Activated T-helper 17 cell treated with anti-CD3 and anti-CD28 coated beads, Interleukin-2, amount 50 U/mL, for 72 hours (primary cell): ENCODE results near the gene SPDYE17. TPM values are rescaled to one million over a fixed set of nuclear protein-coding genes. Genes with fewer than 3 reads are reported as not detected.
"Not testable (repeated sequence)": the region's sequence is repeated elsewhere in the genome, so short reads cannot be mapped to it uniquely, and the experiment has no call there.

Experiments
- ATAC-seq: fragments of 150-1000 bp; cut with Tn5 transposase; replicated peaks from 2 replicates; pipeline ENCODE4 v1.10.0; 2021; ENCODE audit warnings: mild to moderate bottlenecking, moderate library complexity
- H3K27ac Mint-ChIP-seq: one replicate; pipeline ENCODE4 v1.8.0; 2022; ENCODE audit warnings: mixed read lengths
- H3K27me3 Mint-ChIP-seq: one replicate; pipeline ENCODE4 v1.8.0; 2022; ENCODE audit warnings: mixed read lengths
- H3K36me3 Mint-ChIP-seq: one replicate; pipeline ENCODE4 v1.8.0; 2022; ENCODE audit warnings: low read depth, mild to moderate bottlenecking, mixed read lengths
- H3K4me1 Mint-ChIP-seq: one replicate; pipeline ENCODE4 v1.8.0; 2022; ENCODE audit warnings: mixed read lengths
- H3K4me3 Mint-ChIP-seq: one replicate; pipeline ENCODE4 v1.8.0; 2022; ENCODE audit warnings: mild to moderate bottlenecking, mixed read lengths
- H3K9me3 Mint-ChIP-seq: one replicate; pipeline ENCODE4 v1.8.0; 2022; ENCODE audit warnings: mixed read lengths
- total RNA-seq, 2 donors: library from RNA; stranded (reverse); gene quantifications; one replicate each; pipeline ENCODE4 v1.2.3, GENCODE V29; 2022

Gene SPDYE17
- not detected for total RNA-seq

DNA sequence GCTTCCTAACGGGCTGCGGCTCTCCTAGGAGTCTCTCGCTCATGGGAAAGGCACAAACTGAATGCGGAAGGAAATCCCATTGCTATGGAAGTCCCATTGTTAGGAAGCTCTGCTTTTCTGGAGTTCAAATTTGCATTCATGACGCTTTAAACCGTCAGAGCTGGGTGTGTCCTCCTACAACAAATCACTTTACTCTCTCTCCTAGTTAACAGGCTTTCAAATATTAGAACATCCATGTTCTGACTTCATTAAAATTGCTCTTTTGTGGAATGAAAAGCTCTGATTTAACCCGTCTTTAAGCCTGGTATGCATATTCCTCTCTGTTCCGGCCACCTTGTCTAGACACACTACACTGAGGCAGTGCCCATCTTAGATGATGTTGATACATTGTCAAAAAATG is at the start of gene SPDYE17:
SPDYE17 (minus strand) TSS at position 101 of the 400 bp plus-strand sequence. CDS start 1,791 bp downstream, outside the sequence.
- ATAC-seq, H3K27me3 Mint-ChIP-seq, H3K9me3 Mint-ChIP-seq, H3K27ac Mint-ChIP-seq, H3K4me1 Mint-ChIP-seq, H3K4me3 Mint-ChIP-seq, H3K36me3 Mint-ChIP-seq: not testable (repeated sequence)

GRCh38 chr7:77080236-77080635 is 48.1 kb upstream of the SPDYE17 start:
- not testable (repeated sequence) for H3K27me3 Mint-ChIP-seq, ATAC-seq, H3K27ac Mint-ChIP-seq, H3K4me3 Mint-ChIP-seq, H3K9me3 Mint-ChIP-seq, H3K4me1 Mint-ChIP-seq
- peaks cover 21% of the 10 kb centered on the region for H3K36me3 Mint-ChIP-seq

DNA sequence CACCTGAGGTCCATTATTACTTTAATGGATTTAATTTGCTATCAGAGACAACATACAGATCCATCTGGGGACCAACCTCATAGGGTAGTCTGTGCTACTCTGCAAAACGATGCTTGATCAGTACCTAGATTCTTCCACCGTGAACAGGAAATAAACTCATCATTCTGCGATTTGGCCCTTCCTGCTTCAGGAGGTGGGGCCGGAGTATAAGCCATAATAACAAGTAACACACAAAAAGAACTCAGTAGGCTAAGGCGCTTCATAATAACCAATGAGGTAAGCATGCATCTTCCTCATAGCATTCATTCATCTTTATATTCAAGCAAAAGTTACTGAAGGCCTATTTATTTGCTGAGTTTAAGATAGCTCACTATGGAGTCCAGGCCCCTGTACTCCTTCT is 47.5 kb upstream of the SPDYE17 start:
- not testable (repeated sequence) for H3K4me1 Mint-ChIP-seq, H3K9me3 Mint-ChIP-seq, H3K27ac Mint-ChIP-seq, H3K4me3 Mint-ChIP-seq, H3K27me3 Mint-ChIP-seq, ATAC-seq
- H3K36me3 Mint-ChIP-seq, result peaks cover 23% of the 10 kb centered on the region

GRCh38 chr7:77079112-77079511 is 47.0 kb upstream of the SPDYE17 start:
- not testable (repeated sequence) for H3K9me3 Mint-ChIP-seq, ATAC-seq, H3K4me3 Mint-ChIP-seq, H3K27ac Mint-ChIP-seq, H3K4me1 Mint-ChIP-seq, H3K27me3 Mint-ChIP-seq
- H3K36me3 Mint-ChIP-seq, result peaks cover 28% of the 10 kb centered on the region

DNA sequence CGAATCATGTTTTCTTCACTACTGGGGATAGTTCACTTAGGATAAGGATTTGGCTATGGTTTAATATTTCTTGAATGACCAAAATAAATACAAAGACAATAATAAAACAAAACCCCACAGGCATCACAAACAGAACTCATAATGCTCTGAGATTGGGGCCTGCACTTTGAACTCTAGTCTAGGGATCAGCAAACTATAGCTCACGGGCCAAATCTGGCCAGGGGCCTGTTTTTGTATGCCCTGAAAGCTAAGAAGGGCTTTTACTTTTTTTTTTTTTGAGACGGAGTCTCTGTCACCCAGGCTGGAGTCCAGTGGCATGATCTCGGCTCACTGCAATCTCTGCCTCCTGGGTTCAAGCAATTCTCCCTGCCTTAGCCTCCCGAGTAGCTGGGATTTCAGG is 44.9 kb upstream of the SPDYE17 start:
- not testable (repeated sequence) for H3K4me3 Mint-ChIP-seq, H3K9me3 Mint-ChIP-seq, H3K27me3 Mint-ChIP-seq, ATAC-seq, H3K27ac Mint-ChIP-seq, H3K4me1 Mint-ChIP-seq
- H3K36me3 Mint-ChIP-seq, result peaks cover 31% of the 10 kb centered on the region

- not testable (repeated sequence) for H3K4me1 Mint-ChIP-seq, H3K4me3 Mint-ChIP-seq, H3K9me3 Mint-ChIP-seq, ATAC-seq, H3K27me3 Mint-ChIP-seq, H3K27ac Mint-ChIP-seq
- peaks cover 45% of the 10 kb centered on the region for H3K36me3 Mint-ChIP-seq
These were observed 42.7 kb upstream of the SPDYE17 start for GRCh38 chr7:77074786-77075396.

DNA sequence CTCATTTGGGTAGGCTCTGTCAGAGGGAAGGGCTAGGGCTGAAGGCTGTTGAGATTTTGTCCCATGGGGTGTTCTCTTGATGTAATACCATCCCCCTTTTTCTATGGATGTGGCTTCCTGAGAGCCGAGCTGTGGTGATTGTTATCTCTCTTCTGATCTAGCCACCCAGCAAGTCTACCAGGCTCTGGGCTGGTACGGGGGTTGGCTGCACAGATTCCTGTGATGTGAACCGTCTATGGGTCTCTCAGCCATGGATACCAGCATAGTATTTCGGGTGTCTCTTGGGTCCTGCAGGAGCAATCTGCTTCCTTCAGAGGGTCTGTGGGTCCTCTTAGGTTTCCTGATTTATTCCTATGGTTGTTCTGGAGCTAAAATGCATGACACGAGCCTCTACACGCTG is 38.9 kb upstream of the SPDYE17 start:
- ATAC-seq, H3K9me3 Mint-ChIP-seq, H3K27me3 Mint-ChIP-seq, H3K27ac Mint-ChIP-seq, H3K4me3 Mint-ChIP-seq, H3K4me1 Mint-ChIP-seq: not testable (repeated sequence)
- H3K36me3 Mint-ChIP-seq, result peaks cover 40% of the 10 kb centered on the region

DNA sequence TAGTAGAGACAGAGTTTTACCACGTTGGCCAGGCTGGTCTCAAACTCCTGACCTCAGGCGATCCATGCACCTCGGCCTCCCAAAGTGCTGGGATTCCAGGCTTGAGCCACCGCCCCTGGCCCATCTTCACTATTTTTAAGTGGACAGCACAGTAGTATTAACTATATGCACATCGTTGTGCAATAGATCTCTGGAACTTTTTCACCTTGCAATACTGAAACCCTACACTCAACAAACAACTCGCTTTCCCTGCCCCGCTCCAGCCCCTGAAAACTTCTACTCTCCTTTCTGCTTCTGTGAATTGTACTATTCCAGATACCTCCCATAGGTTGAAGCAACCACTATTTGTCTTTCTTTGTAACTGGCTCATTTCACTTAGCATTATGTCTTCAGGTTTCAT is 33.7 kb upstream of the SPDYE17 start:
- H3K36me3 Mint-ChIP-seq, result peaks cover 14% of the 10 kb centered on the region
- H3K27ac Mint-ChIP-seq, H3K27me3 Mint-ChIP-seq, H3K9me3 Mint-ChIP-seq, H3K4me1 Mint-ChIP-seq, ATAC-seq, H3K4me3 Mint-ChIP-seq: not testable (repeated sequence)

- H3K9me3 Mint-ChIP-seq, H3K4me3 Mint-ChIP-seq, H3K36me3 Mint-ChIP-seq, H3K27ac Mint-ChIP-seq, H3K27me3 Mint-ChIP-seq, ATAC-seq, H3K4me1 Mint-ChIP-seq: not testable (repeated sequence)
These were observed 31.6 kb upstream of the SPDYE17 start for GRCh38 chr7:77063732-77064131.

- H3K27me3 Mint-ChIP-seq, H3K4me3 Mint-ChIP-seq, H3K27ac Mint-ChIP-seq, H3K9me3 Mint-ChIP-seq, H3K36me3 Mint-ChIP-seq, ATAC-seq, H3K4me1 Mint-ChIP-seq: not testable (repeated sequence)
These were observed 30.4 kb upstream of the SPDYE17 start, which contains the start of gene SPDYE18 for GRCh38 chr7:77062557-77062956. SPDYE18 (minus strand) TSS chr7:77062558; CDS start chr7:77060512, 2,046 bp downstream.

GRCh38 chr7:77026349-77026748 is 5.8 kb downstream of the SPDYE17 start:
- H3K9me3 Mint-ChIP-seq, ATAC-seq, H3K4me1 Mint-ChIP-seq, H3K36me3 Mint-ChIP-seq, H3K27ac Mint-ChIP-seq, H3K4me3 Mint-ChIP-seq, H3K27me3 Mint-ChIP-seq: not testable (repeated sequence)

GRCh38 chr7:77010074-77010680 is 22.0 kb downstream of the SPDYE17 start:
- not testable (repeated sequence) for H3K36me3 Mint-ChIP-seq, ATAC-seq, H3K27me3 Mint-ChIP-seq, H3K9me3 Mint-ChIP-seq, H3K4me3 Mint-ChIP-seq, H3K27ac Mint-ChIP-seq, H3K4me1 Mint-ChIP-seq

DNA sequence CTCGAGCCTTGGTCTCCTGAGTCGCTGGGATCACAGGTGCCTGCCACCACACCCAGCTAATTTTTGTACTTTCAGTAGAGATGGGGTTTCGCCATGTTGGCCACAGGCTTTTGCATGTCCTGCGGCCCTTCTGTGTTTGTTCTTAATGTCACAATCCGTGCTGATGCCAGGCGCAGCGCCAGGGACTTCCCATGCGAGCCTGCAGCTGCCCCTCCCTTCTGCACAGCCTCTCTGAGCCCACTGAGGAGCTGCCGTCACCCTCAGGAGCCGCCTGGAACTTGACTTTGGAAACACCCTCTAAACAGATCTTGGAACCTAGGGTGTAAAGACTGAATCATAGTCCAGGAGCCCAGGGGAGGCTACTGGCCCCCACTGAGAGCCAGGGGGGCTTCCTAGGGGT is 24.2 kb downstream of the SPDYE17 start:
- not testable (repeated sequence) for H3K4me1 Mint-ChIP-seq, H3K27ac Mint-ChIP-seq

GRCh38 chr7:77006127-77007110 is 25.7 kb downstream of the SPDYE17 start:
- ATAC-seq, result not testable (repeated sequence)

More for the DNA sequence above, 24.2 kb downstream of the SPDYE17 start:
- not testable (repeated sequence) for H3K9me3 Mint-ChIP-seq, H3K36me3 Mint-ChIP-seq, H3K4me3 Mint-ChIP-seq, H3K27me3 Mint-ChIP-seq, ATAC-seq

More at GRCh38 chr7:77006127-77007110, 25.7 kb downstream of the SPDYE17 start:
- not testable (repeated sequence) for H3K4me3 Mint-ChIP-seq, H3K36me3 Mint-ChIP-seq, H3K27ac Mint-ChIP-seq, H3K9me3 Mint-ChIP-seq, H3K27me3 Mint-ChIP-seq, H3K4me1 Mint-ChIP-seq
